SK-N-SH treated with all-trans-retinoic acid at 6 μM for 48 hours (cell line): Measurements from ENCODE around the gene LYVE1.

Source experiments
- ARNTL ChIP-seq: fragments of 450-650 bp; formaldehyde crosslinking; IDR thresholded peaks from 2 replicates; pipeline ENCODE4 v1.5.0; 2020; ENCODE audit warnings: low read depth, mild to moderate bottlenecking, moderate library complexity, borderline replicate concordance
- CREB5 ChIP-seq: fragments of 250-450 bp; sonication (Bioruptor Pico); IDR thresholded peaks from 2 replicates; pipeline ENCODE4 v1.5.1; 2020; ENCODE audit warnings: low read depth, mild to moderate bottlenecking, moderate library complexity
- CSDC2 ChIP-seq: fragments of 250-450 bp; sonication (Bioruptor Pico); IDR thresholded peaks from 2 replicates; pipeline ENCODE4 v1.5.0; 2020; ENCODE audit warnings: mild to moderate bottlenecking, moderate library complexity
- CSRNP3 ChIP-seq: fragments of 250-450 bp; sonication (Bioruptor Pico); IDR thresholded peaks from 2 replicates; pipeline ENCODE4 v1.5.1; 2021; ENCODE audit warnings: mild to moderate bottlenecking, moderate library complexity
- ISL1 ChIP-seq: fragments of 250-450 bp; sonication (Bioruptor Pico); IDR thresholded peaks from 2 replicates; pipeline ENCODE4 v2.1.2; 2022; ENCODE audit warnings: mild to moderate bottlenecking, moderate library complexity
- PATZ1 ChIP-seq: fragments of 250-450 bp; sonication (Bioruptor Pico); IDR thresholded peaks from 2 replicates; pipeline ENCODE4 v1.8.0; 2020; ENCODE audit warnings: mild to moderate bottlenecking, moderate library complexity, borderline replicate concordance
- POU6F1 ChIP-seq: fragments of 250-450 bp; sonication (Bioruptor Pico); IDR thresholded peaks from 2 replicates; pipeline ENCODE4 v1.8.0; 2021; ENCODE audit warnings: low read depth, mild to moderate bottlenecking, moderate library complexity, borderline replicate concordance
- RARB ChIP-seq: fragments of 250-450 bp; sonication (Bioruptor Pico); IDR thresholded peaks from 2 replicates; pipeline ENCODE4 v1.8.0; 2021; ENCODE audit warnings: mild to moderate bottlenecking, moderate library complexity
- SNAI2 ChIP-seq: fragments of 250-450 bp; sonication (Bioruptor Pico); IDR thresholded peaks from 2 replicates; pipeline ENCODE4 v1.5.0; 2020; ENCODE audit warnings: mild to moderate bottlenecking, moderate library complexity
- TCF4 ChIP-seq: fragments of 250-450 bp; sonication (Bioruptor Pico); IDR thresholded peaks from 2 replicates; pipeline ENCODE4 v1.8.0; 2021; ENCODE audit warnings: mild to moderate bottlenecking, moderate library complexity, borderline replicate concordance
- TOX ChIP-seq: fragments of 250-450 bp; sonication (Bioruptor Pico); IDR thresholded peaks from 2 replicates; pipeline ENCODE4 v1.8.0; 2021; ENCODE audit warnings: mild to moderate bottlenecking, moderate library complexity, borderline replicate concordance
- ZC3H10 ChIP-seq: fragments of 250-450 bp; sonication (Bioruptor Pico); IDR thresholded peaks from 2 replicates; pipeline ENCODE4 v1.5.1; 2021; ENCODE audit warnings: mild to moderate bottlenecking, moderate library complexity
- ZNF565 ChIP-seq: fragments of 450-650 bp; formaldehyde crosslinking; conservative IDR thresholded peaks from 2 replicates; pipeline ENCODE4 v1.5.0; 2020; ENCODE audit warnings: low read depth, mild to moderate bottlenecking, moderate library complexity
- ZNF70 ChIP-seq: fragments of 450-650 bp; formaldehyde crosslinking; IDR thresholded peaks from 2 replicates; pipeline ENCODE4 v1.5.0; 2020; ENCODE audit warnings: mild to moderate bottlenecking, moderate library complexity

GRCh38 chr11:10604340-10604748, 35.9 kb upstream of the LYVE1 start:
- TF ChIP-seq POU6F1 (CRISPR knock-in tag), result no peak
- no peak for TF ChIP-seq ZC3H10
- TF ChIP-seq CSDC2, result no peak
- no peak for TF ChIP-seq ARNTL
- TF ChIP-seq ZNF565 (CRISPR knock-in tag), result no peak
- TF ChIP-seq ISL1 (CRISPR knock-in tag), result no peak
- TF ChIP-seq CREB5, result no peak
- TF ChIP-seq PATZ1 (CRISPR knock-in tag), result no peak
- TF ChIP-seq RARB (CRISPR knock-in tag), result no peak
- no peak for TF ChIP-seq TCF4 (CRISPR knock-in tag)
- no peak for TF ChIP-seq SNAI2 (CRISPR knock-in tag)
- TF ChIP-seq CSRNP3, result no peak
- no peak for TF ChIP-seq TOX (CRISPR knock-in tag)
- TF ChIP-seq ZNF70 (CRISPR knock-in tag), result no peak
